ENCODE data around the gene CAMK2N2. TPM values are rescaled to one million over a fixed set of nuclear protein-coding genes. Genes with fewer than 3 reads are reported as not detected.

CAMK2N2 gene
- total and polyA plus RNA-seq, 9 of the 15 experiments (the other 6 are each of a cell fraction or from before 2014, with no cell fraction given): 0.08 to 0.22 (median 0.11) TPM; not detected in 5

DNA sequence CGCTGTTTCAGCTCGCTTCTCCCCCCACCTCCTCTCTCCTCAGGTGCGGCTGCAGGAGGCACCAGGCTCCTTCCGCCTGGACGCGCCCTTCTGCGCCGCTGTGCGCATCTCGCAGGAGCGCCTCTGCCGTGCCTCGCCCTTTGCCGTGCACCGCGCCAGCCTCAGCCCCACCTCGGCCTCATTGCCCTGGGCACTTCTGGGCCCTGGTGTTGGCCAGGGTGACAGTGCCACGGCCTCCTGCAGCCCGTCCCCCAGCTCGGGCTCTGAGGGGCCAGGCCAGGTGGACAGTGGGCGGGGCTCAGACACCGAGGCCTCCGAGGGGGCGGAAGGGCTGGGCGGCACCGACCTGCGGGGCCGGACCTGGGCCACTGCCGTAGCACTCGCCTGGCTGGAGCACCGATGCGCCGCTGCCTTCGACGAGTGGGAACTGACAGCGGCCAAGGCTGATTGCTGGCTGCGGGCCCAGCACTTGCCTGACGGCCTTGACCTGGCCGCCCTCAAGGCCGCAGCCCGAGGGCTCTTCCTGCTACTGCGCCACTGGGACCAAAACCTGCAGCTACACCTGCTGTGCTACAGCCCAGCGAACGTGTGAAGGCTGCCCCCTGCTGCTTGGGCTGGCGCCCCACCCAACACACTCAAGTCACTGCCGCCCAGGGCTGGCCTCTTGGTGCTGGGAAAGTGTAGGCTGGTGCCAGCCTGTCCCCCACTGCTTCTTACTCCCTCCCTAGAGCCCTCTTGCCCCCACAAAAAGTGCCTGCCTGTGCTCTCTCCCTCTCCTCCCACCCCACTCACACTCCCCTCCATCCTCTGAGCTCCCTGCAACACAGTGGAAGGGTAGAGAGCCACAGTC is 19.7 kb downstream of the CAMK2N2 start (continued):
- TF ChIP-seq, protein P1, sequence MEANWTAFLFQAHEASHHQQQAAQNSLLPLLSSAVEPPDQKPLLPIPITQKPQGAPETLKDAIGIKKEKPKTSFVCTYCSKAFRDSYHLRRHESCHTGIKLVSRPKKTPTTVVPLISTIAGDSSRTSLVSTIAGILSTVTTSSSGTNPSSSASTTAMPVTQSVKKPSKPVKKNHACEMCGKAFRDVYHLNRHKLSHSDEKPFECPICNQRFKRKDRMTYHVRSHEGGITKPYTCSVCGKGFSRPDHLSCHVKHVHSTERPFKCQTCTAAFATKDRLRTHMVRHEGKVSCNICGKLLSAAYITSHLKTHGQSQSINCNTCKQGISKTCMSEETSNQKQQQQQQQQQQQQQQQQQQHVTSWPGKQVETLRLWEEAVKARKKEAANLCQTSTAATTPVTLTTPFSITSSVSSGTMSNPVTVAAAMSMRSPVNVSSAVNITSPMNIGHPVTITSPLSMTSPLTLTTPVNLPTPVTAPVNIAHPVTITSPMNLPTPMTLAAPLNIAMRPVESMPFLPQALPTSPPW (CRISPR knock-in tag; IDR thresholded peaks at IDR 0.05): no peak
- TF ChIP-seq KDM4B (IDR thresholded peaks at IDR 0.05; ENCODE audit: borderline replicate concordance in 2 of 2, low read depth in 1 of 2) (0 out of 4 replicates have a peak, but pooled peaks of 1 of the 2 experiments have one; percentile 47), HCFC1 (IDR thresholded peaks at IDR 0.05; ENCODE audit: low read depth, low read length) (peak; percentile 44; the same call in 1 of the 2 replicates), ZNF143 (CRISPR knock-in tag; IDR thresholded peaks at IDR 0.05) (no peak)

DNA sequence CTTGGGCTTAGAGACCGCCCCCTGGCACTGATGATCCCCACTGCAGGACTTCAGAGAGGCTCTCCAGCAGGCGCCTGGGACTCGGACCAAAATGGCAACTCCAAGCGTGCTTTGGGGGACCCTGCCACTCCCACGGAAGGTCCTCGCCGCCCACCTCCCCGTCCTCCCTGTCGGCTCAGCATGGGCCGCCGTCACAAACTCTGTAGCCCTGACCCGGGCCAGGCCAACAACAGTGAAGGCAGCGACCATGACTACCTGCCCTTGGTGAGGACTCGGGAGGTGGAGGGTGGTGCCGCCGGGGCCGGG is 20.3 kb downstream of the CAMK2N2 start:
- intact Hi-C loops (cut with micrococcal nuclease): loop anchor here (5.0 to 10.0 kb wide), 2 partner anchors 94 to 196 kb away; no protein-coding TSS in a partner anchor
- 79% methylated on average over 14 of the region's 17 CpGs for whole genome bisulfite sequencing (ENCODE audit: insufficient coverage, low coverage, missing lambda C conversion rate)
- CTCF ChIA-PET (ENCODE audit: low intra/inter-chr PET ratio): interaction anchor here (2.2 kb wide), 1 partner anchor 345 kb away, joined by 17 read pairs; no protein-coding TSS in a partner anchor
- Histone ChIP-seq H3K27ac (ENCODE audit: extremely low read depth, low read depth, low read length) (no peak overlapping the region), H3K4me3 (no peak overlapping the region), H2AFZ (ENCODE audit: low read depth, low read length) (no peak overlapping the region), H3K9me3 (replicated peaks; ENCODE audit: control insufficient read depth, insufficient read depth, low read depth, low read length) (no peaks in the 10 kb centered on the region), H3K79me2 (ENCODE audit: control insufficient read depth, insufficient read depth, low read length) (no peaks in the 10 kb centered on the region), H3K36me3 (ENCODE audit: control insufficient read depth, insufficient read depth, low read length) (peaks cover 42% of the 10 kb centered on the region), H3K4me1 (replicated peaks in 1 of 2; ENCODE audit: control insufficient read depth in 2 of 2, insufficient read depth in 2 of 2, low read length in 2 of 2) (peaks cover 0 to 22% of the 10 kb centered on the region in 2 experiments; a peak in 3 of 5 replicates), H3K9me1 (ENCODE audit: control insufficient read depth, insufficient read depth, low read length) (no peaks in the 10 kb centered on the region), H4K20me1 (replicated peaks; ENCODE audit: control insufficient read depth, insufficient read depth, low read length) (peaks cover 27% of the 10 kb centered on the region), H3K27me3 (ENCODE audit: control insufficient read depth in 2 of 2, insufficient read depth in 2 of 2, low read length in 2 of 2) (peaks cover 0 to 12% of the 10 kb centered on the region in 2 experiments; a peak in 1 of 5 replicates), H3K4me2 (ENCODE audit: insufficient read depth, low read length) (no peak overlapping the region), H3K9ac (ENCODE audit: insufficient read depth in 1 of 2, low read depth in 2 of 2, low read length in 2 of 2) (no peak overlapping the region)
- BruUV-seq (replicated peaks): no TSS peak
- no peak; the same call in 2 of the 3 replicates for ATAC-seq
- POLR2A ChIA-PET: interaction anchor here (1.2 to 1.4 kb wide), 2 partner anchors 11 to 57 kb away, joined by 3 to 6 read pairs; partner anchors contain the start of gene VWA5B2
- TF ChIP-seq DMBX1 (CRISPR knock-in tag; IDR thresholded peaks at IDR 0.05; ENCODE audit: borderline replicate concordance): no peak
- TF ChIP-seq ZNF224 (CRISPR knock-in tag; IDR thresholded peaks at IDR 0.05): no peak
- no peak for TF ChIP-seq OTX1 (CRISPR knock-in tag; IDR thresholded peaks at IDR 0.05)
- no peak for TF ChIP-seq LARP7 (IDR thresholded peaks at IDR 0.05)
- no peak for FAIRE-seq
- in situ Hi-C loops (cut with MboI): loop anchor here (10.0 kb wide), 1 partner anchor 226 kb away; the partner anchor contains the start of gene ABCC5
- no peak for DNase-seq (ENCODE audit: extremely low read depth in 1 of 4, low spot score in 3 of 4)

Measured in K562 (cell line).